ENCODE results near the gene GOLM1. TPM values are rescaled to one million over a fixed set of nuclear protein-coding genes. Genes with fewer than 3 reads are reported as not detected.

GOLM1 gene
- total and polyA plus RNA-seq, 2 donors from 2014 or later, result 88.6 to 133 TPM

- FAIRE-seq (no peak), DNase-seq (no peak)
- Histone ChIP-seq H3K27ac (ENCODE audit: low read depth in 2 of 2, low read length in 2 of 2) (no peak overlapping the region), H3K4me1 (ENCODE audit: control insufficient read depth in 2 of 3, insufficient read depth in 2 of 3, low read depth in 1 of 3, low read length in 3 of 3) (no peaks in the 10 kb centered on the region), H3K9me3 (ENCODE audit: control insufficient read depth in 2 of 3, insufficient read depth in 1 of 3, low read length in 3 of 3) (no peaks in the 10 kb centered on the region), H3K4me3 (ENCODE audit: low read length in 3 of 3) (no peak overlapping the region), H3K9ac (ENCODE audit: low read length in 3 of 3) (no peak overlapping the region), H3K27me3 (ENCODE audit: control insufficient read depth, insufficient read depth, low read length) (no peaks in the 10 kb centered on the region), H3K36me3 (ENCODE audit: control insufficient read depth in 2 of 3, insufficient read depth in 3 of 3, low read length in 3 of 3) (no peaks in the 10 kb centered on the region)
- intact Hi-C loops (cut with DNase I), result no loop called here
- TF ChIP-seq CTCF (IDR thresholded peaks at IDR 0.05; ENCODE audit: borderline replicate concordance, extremely low read depth, insufficient read depth), result no peak
Measured at GRCh38 chr9:86102626-86103025, 3.3 kb upstream of the GOLM1 start.

- H3K36me3 ChIP-seq (ENCODE audit: control insufficient read depth in 2 of 3, insufficient read depth in 3 of 3, low read length in 3 of 3), result no peaks in the 10 kb centered on the region
- peak; percentile 4 for TF ChIP-seq CTCF (IDR thresholded peaks at IDR 0.05; ENCODE audit: borderline replicate concordance, extremely low read depth, insufficient read depth)
- no peaks in the 10 kb centered on the region for H3K27me3 ChIP-seq (ENCODE audit: control insufficient read depth, insufficient read depth, low read length)
- FAIRE-seq, result no peak
- H3K4me3 ChIP-seq (ENCODE audit: low read length in 3 of 3), result peak overlapping the region; percentile 46 to 73 (median 64)
- no peaks in the 10 kb centered on the region for H3K4me1 ChIP-seq (ENCODE audit: control insufficient read depth in 2 of 3, insufficient read depth in 2 of 3, low read depth in 1 of 3, low read length in 3 of 3)
- H3K9me3 ChIP-seq (ENCODE audit: control insufficient read depth in 2 of 3, insufficient read depth in 1 of 3, low read length in 3 of 3), result no peaks in the 10 kb centered on the region
- peak overlapping the region in 2 of 3 donors; percentile 10 to 58 for H3K9ac ChIP-seq (ENCODE audit: low read length in 3 of 3)
- H3K27ac ChIP-seq (ENCODE audit: low read depth in 2 of 2, low read length in 2 of 2), result peak overlapping the region; percentile 68 to 75
- intact Hi-C loops (cut with DNase I), result no loop called here
- peak in 4 of 5 donors; percentile 54 to 77 (median 76) for DNase-seq
Measured at GRCh38 chr9:86099701-86100364, 475 bp upstream of the GOLM1 start.

GRCh38 chr9:86097510-86098224 lies 1.7 kb downstream of the GOLM1 start:
- H3K4me1 ChIP-seq (ENCODE audit: control insufficient read depth in 2 of 3, insufficient read depth in 2 of 3, low read depth in 1 of 3, low read length in 3 of 3), result no peaks in the 10 kb centered on the region
- TF ChIP-seq CTCF (IDR thresholded peaks at IDR 0.05; ENCODE audit: borderline replicate concordance, extremely low read depth, insufficient read depth), result no peak
- H3K9ac ChIP-seq (ENCODE audit: low read length in 3 of 3), result no peak overlapping the region
- FAIRE-seq, result no peak
- no peak overlapping the region for H3K27ac ChIP-seq (ENCODE audit: low read depth in 2 of 2, low read length in 2 of 2)
- no peaks in the 10 kb centered on the region for H3K9me3 ChIP-seq (ENCODE audit: control insufficient read depth in 2 of 3, insufficient read depth in 1 of 3, low read length in 3 of 3)
- DNase-seq, result no peak
- no peaks in the 10 kb centered on the region for H3K27me3 ChIP-seq (ENCODE audit: control insufficient read depth, insufficient read depth, low read length)
- H3K36me3 ChIP-seq (ENCODE audit: control insufficient read depth in 2 of 3, insufficient read depth in 3 of 3, low read length in 3 of 3), result no peaks in the 10 kb centered on the region
- peak overlapping the region in 1 of 3 donors; percentile 71 for H3K4me3 ChIP-seq (ENCODE audit: low read length in 3 of 3)
- intact Hi-C loops (cut with DNase I), result no loop called here

All from kidney (tissue), 14 donors.